SU-DHL-6 (cell line): ENCODE results near the gene ABHD12B.

Experiments
- CTCF ChIP-seq: fragments of 200-600 bp; sonication (generic); IDR thresholded peaks from one replicate; pipeline ENCODE4 v1.5.1; 2017; ENCODE audit warnings: antibody characterized with exemption, mild to moderate bottlenecking, low read length, moderate library complexity; ENCODE audit not compliant: insufficient read depth, poor library complexity, severe bottlenecking
- EZH2phosphoT487 ChIP-seq: fragments of 200-600 bp; sonication (generic), shearing (Covaris generic); conservative IDR thresholded peaks from 2 replicates; pipeline ENCODE4 v1.6.1; 2018; ENCODE audit warnings: mild to moderate bottlenecking, antibody characterized with exemption, low read length, moderate library complexity, mixed read lengths

- no peak for TF ChIP-seq CTCF
- TF ChIP-seq EZH2phosphoT487: no peak
Measured at GRCh38 chr14:50943943-50944646, 72.2 kb downstream of the ABHD12B start, which contains the start of gene PYGL.
